ENCODE measurements around the gene PKD1L1. TPM values are rescaled to one million over a fixed set of nuclear protein-coding genes. Genes with fewer than 3 reads are reported as not detected.

Gene PKD1L1
- total RNA-seq, 1 donor from 2014 or later: 0.59 TPM

DNA sequence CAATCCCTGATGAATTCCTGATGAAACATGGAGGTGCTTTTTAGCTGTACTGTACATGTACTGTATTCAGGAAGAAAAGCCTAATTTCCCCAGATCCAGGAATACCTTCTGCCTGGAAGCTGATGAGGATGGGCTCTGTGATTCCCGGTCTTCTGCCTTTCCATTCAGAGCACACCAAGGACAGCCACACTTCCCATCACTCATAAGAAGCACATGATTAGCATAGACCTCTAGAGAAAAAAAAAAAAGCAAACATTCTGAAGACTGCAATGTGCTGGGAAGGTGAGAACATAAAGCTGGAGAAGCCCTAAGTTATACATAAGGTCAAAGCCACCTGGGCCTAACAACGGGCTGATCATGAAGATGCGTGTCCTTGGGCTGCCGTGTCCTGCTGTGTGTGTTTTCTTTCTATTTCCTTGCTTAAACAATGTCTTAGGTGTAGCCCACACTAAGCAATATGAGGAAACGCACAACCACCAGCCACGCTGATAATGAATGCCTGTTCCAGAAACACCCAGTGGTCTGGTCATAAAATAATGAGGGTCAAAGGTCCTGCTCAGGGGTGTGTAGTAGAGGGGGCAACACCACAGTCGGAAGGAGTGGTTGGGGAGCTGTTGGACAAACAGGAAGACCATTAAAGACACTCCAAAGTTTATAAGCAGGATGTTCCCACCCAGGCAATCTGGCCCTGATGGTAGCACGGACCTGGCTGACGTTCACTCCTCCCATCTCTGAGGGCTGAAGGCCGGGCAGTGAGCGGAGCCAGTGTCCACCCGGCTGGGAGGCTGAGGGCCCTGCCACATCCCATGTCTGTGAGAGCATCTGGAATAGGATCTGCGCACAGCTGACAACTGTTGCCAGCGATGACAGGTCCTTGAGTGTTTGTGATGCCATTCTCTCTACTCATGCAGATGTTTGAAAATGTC, 7.9 kb downstream of the PKD1L1 start:
- ATAC-seq (peak; percentile 39 to 59), DNase-seq (no peak)

DNA sequence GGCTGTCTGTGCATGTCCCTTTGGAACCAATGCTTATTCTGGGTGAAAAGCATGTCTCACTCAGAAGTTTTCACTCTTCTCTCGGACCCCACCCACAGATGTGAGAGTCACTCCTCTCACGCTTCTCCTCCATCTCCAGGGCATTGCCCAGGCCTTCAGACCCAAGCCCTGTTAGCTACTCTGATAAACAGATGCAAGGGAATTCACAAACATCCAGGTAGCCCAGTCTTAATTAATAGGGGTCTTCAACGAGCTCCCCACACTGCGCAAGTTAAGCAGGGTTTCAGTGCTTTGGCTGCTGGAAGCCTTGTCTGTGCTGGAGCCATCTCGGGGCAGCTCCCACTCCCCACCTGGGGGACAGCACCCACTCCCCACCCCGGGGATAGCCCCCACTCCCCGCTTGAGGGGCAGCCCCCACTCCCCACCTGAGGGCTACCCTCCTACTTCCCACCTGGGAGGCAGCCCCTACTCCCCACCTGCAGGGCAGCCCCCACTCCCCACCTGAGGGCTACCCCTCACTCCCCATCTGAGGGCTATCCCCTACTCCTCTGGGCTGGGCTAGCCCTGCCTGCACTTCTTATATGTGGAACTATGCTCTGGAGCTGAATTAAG, 8.7 kb downstream of the PKD1L1 start:
- Histone ChIP-seq H3K36me3 (no peaks in the 10 kb centered on the region), H3K4me3 (no peak overlapping the region), H3K4me1 (peaks cover 27% of the 10 kb centered on the region), H3K27me3 (ENCODE audit: low read depth) (no peaks in the 10 kb centered on the region), H3K27ac (peak overlapping the region; percentile 57), H3K9me3 (no peaks in the 10 kb centered on the region)
- DNase-seq (no peak), ATAC-seq (no peak)
- intact Hi-C loops (cut with DNase I): no loop called here
- TF ChIP-seq, protein P1, sequence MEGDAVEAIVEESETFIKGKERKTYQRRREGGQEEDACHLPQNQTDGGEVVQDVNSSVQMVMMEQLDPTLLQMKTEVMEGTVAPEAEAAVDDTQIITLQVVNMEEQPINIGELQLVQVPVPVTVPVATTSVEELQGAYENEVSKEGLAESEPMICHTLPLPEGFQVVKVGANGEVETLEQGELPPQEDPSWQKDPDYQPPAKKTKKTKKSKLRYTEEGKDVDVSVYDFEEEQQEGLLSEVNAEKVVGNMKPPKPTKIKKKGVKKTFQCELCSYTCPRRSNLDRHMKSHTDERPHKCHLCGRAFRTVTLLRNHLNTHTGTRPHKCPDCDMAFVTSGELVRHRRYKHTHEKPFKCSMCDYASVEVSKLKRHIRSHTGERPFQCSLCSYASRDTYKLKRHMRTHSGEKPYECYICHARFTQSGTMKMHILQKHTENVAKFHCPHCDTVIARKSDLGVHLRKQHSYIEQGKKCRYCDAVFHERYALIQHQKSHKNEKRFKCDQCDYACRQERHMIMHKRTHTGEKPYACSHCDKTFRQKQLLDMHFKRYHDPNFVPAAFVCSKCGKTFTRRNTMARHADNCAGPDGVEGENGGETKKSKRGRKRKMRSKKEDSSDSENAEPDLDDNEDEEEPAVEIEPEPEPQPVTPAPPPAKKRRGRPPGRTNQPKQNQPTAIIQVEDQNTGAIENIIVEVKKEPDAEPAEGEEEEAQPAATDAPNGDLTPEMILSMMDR (IDR thresholded peaks at IDR 0.05): no peak

More for the DNA sequence above, 7.9 kb downstream of the PKD1L1 start:
- peak overlapping the region; percentile 57 for H3K27ac ChIP-seq
- TF ChIP-seq, protein P1 (IDR thresholded peaks at IDR 0.05): no peak
- intact Hi-C loops (cut with DNase I): no loop called here
- H3K9me3 ChIP-seq: no peaks in the 10 kb centered on the region
- peaks cover 31% of the 10 kb centered on the region for H3K4me1 ChIP-seq
- H3K36me3 ChIP-seq: no peaks in the 10 kb centered on the region
- no peak overlapping the region for H3K4me3 ChIP-seq
- H3K27me3 ChIP-seq (ENCODE audit: low read depth): no peaks in the 10 kb centered on the region

DNA sequence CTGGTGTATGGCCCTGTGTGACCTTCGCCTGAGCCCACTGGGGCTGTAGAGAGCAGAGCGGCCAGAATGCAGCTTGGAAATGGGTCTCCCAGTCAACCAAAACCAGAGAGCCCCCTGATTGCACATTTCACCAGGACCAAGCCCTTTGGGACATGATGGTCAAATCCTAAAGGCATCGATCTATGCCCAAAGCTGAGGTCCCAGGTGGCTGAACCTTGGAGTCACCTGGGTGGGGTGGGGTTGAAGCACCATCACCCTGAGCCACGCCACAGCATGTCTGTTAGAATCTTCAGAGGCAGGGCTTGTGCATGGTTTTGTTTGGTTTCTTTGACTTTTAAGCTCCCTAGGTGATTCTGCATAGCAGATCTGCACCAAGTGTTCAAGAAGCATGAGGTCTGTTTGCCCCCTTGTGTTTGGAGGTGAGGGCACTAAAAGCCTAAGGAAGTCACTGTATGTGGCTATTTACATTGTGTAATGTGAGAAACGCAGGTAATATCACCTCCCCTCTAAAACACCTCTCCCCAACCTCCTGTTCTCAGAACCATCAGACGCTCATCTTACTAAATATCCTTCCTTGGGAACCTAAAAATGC, 9.6 kb downstream of the PKD1L1 start:
- H3K27me3 ChIP-seq (ENCODE audit: low read depth): no peaks in the 10 kb centered on the region
- H3K4me1 ChIP-seq: peaks cover 26% of the 10 kb centered on the region
- TF ChIP-seq, protein P1 (IDR thresholded peaks at IDR 0.05): no peak
- no peaks in the 10 kb centered on the region for H3K9me3 ChIP-seq
- DNase-seq: no peak
- H3K36me3 ChIP-seq: no peaks in the 10 kb centered on the region
- H3K4me3 ChIP-seq: no peak overlapping the region
- intact Hi-C loops (cut with DNase I): no loop called here
- no peak overlapping the region for H3K27ac ChIP-seq
- no peak for ATAC-seq

DNA sequence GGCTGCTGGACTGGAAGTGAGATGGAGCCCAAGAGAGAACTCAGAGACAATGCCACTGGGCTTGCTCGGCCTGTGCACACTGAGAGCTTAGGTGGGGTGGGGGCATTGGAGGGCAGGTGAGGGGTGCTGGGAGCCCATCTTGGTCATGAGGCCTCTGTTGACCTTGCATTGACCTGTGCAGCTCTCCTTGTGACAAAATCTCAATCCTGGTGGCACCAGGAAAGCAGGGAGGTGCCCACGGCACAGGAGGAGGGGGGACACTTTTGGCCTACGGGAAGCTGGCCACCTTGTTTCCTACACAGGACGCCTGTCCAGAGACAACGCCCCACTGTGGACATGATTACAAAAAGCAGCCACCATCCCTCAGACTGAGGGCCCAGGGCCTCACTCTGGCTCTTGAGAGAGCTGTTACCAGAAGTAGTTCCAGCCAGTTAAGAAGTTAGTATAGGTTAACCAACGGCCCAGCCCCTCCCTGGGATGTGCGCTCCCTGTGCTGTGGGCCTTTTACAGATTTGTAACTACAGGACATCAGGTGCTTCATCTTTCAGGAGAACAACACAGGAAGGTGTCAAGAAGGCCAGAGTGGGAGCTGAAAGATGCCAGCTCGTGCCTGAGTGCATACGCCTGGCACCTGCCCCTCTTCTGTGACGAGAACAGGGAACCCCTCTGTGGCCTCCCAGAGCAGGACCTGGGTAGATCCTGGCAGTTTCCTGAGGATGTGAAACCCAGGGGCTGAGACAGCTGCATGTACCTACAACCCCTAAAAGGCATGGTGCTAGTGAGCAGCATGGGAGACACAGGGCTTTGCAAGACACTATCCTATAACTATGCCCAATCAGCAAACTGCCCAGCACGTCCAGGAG, 10.3 kb downstream of the PKD1L1 start:
- Histone ChIP-seq H3K27ac (no peak overlapping the region), H3K36me3 (no peaks in the 10 kb centered on the region), H3K4me3 (no peak overlapping the region), H3K4me1 (peaks cover 26% of the 10 kb centered on the region), H3K9me3 (no peaks in the 10 kb centered on the region), H3K27me3 (ENCODE audit: low read depth) (no peaks in the 10 kb centered on the region)
- TF ChIP-seq, protein P1 (IDR thresholded peaks at IDR 0.05): no peak
- no peak for DNase-seq
- ATAC-seq: no peak
- intact Hi-C loops (cut with DNase I): no loop called here

Data from lower lobe of right lung (tissue), 2 donors.